GM18520 (cell line): ENCODE measurements around the gene U2AF2.

Experiments used
- ATAC-seq: cut with Tn5 transposase; IDR thresholded peaks from one replicate; pipeline ENCODE4 v1.9.1; 2021; ENCODE audit not compliant: unreplicated experiment

The U2AF2 gene

DNA sequence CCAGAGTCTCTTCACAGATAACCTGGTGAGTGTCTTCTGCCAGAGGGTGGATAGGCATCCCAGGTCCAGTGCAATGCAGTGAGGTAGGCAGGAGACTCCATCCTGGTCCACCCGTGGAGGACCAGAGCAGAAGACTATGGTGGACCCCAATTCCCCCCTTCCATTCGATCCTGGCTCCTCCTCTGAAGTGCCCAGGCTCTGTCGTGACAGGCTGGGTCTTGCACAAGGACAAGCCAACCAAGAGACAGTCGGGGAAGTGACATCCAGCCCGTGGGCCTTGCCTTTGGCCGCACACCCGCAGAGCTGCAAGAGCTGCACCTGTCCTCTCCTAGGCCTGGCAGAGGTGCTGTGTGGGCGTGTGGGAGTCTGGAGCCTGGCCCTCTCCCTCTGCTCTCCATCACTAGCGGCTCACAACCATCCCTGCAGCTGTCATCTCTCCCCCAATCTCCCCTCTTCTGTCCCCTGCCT lies 33.6 kb upstream of the U2AF2 start:
- no peak for ATAC-seq

- ATAC-seq, result no peak
Measured at GRCh38 chr19:55621673-55622231, 33.1 kb upstream of the U2AF2 start.

- no peak for ATAC-seq
Measured at GRCh38 chr19:55622242-55622969, 32.4 kb upstream of the U2AF2 start.

GRCh38 chr19:55623130-55623529 lies 31.7 kb upstream of the U2AF2 start:
- ATAC-seq, result no peak

DNA sequence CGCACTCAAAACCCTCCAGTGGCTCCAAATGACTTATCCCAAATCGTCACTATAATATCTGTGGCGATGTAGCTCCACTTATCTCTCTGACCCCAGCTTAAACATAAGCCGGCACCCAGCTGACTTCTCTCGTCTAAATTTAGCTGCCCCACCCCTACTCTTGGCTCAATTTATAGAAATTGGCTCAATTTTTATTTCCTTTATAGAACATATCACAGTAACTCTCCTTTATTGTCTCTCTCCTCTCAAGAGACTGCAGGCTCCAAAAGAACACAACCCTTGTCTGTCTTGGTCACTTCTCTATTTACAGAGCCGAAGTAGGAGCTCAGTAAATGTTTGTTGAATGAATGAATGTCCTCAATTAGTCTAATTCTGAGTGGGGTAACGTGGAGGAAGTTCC lies 31.3 kb upstream of the U2AF2 start:
- no peak for ATAC-seq

GRCh38 chr19:55624109-55625003 lies 30.5 kb upstream of the U2AF2 start, which contains the start of gene ZNF784:
TSS of gene ZNF784 (minus strand) at chr19:55624566. CDS start at chr19:55624561, 5 bp downstream.
- ATAC-seq, result no peak

DNA sequence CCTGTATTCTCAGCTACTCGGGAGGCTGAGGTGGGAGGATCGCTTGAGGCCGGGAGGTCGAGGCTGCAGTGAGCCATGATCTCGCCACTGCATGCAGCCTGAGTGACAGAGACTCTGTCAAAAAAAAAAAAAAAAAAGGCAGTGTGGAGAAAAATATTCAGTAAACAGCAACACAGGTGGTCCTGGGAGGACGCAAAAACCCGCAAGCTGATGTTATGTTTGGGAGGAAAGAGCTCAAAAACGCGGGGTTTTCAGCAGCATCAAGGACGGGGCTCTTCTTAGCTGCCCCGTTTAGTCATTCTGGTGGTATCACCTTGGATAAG lies 29.9 kb upstream of the U2AF2 start:
- no peak for ATAC-seq

DNA sequence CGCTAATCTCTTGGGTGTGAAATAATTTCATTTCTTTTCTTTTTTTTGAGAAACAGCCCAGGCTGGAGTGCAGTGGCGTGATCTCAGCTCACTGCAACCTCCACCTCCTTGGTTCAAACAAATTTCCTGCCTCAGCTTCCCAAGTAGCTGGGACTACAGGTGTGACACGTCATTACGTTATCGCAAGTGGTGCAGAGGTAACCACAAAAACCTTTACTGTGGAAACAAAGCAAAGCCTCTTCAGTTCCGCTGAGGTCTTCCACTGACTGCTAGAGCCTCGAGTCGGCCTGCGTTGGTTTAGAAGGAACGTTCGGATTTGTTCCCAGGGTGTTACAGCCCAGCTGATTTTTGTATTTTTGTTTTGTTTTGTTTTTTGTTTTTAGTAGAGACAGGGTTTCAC lies 28.5 kb upstream of the U2AF2 start:
- no peak for ATAC-seq

GRCh38 chr19:55632463-55632834 lies 22.4 kb upstream of the U2AF2 start:
- ATAC-seq, result no peak

DNA sequence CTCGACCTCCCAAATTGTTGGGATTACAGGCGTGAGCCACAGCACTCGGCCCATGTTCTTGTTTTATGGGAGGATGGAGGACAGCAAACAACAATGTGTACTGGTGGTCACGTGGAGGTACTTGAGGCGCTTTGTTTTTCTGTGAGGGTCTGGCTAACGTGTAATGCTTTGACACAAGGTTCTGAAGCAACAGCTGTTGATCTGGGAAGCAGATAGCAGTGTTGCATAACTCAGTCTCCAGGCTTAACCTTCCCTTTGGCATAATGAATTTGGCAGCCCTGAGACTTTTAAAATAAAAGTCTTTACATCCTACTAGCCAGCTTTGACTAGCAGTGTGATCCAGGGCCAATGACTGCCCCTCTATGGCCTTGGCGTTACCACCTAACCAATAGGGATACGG lies 21.0 kb upstream of the U2AF2 start:
- no peak for ATAC-seq

DNA sequence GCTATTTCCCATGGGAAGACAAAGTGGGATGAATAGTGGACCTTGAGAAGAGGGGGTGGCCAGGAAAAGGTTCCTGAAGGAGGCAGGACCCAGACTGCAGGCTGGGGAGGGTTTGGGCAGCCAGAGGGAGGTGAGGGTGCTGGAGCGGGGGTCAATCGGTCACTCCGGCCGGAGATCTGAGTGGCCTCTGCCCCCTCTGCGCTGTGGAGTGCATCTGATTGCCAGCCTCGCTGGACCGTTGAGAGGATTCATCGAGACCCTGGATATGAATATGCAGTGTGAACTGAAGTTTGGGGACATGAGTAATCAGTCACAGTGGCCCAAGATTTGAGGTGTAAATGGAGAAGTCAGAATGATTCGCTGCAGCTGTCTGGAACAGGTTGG lies 19.5 kb upstream of the U2AF2 start:
- ATAC-seq, result no peak

- ATAC-seq, result no peak
Measured at GRCh38 chr19:55635856-55636440, 18.9 kb upstream of the U2AF2 start.

- no peak for ATAC-seq
Measured at GRCh38 chr19:55636723-55637122, 18.1 kb upstream of the U2AF2 start.

DNA sequence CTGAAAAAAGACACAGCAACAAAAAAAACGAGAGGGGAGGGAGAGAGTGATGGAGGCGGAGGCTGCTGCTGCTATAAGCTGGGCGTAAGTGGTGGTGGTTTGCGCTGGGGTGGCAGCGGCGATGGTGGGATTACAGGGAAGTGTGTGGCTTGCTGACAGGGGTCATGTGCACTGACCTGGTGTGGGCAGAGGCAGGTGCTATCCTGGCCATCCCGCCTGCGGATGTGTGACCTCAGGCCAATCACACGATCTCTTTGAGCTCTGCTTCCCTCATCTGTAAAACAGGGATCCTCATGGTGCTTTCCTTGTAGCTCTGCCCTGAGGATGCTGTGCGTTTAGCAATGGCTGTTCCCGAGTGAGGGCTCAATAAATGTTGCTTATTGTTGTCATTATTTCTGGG lies 17.3 kb upstream of the U2AF2 start:
- no peak for ATAC-seq

DNA sequence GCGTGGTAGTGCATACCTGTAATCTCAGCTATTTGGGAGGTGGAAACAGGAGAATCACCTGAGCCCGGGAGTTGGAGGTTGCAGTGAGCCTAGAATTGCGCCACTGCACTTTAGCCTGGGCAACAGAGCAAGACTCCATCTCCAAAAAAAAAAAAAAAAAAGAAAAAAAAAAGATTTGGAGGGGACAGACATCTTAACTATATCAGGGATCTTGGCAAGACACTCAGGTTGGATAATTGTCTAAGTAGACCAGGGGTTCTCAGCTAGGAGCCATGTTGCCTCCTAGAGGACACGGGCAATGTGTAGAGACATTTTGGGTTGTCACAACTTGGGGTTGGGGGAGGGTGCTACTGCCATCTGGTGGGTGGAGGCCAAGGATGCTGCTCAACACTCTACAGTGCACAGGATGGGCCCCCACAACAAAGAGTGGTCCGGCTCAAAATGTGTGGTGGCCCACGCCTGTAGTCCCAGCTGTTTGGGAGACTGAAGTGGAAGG lies 15.9 kb upstream of the U2AF2 start:
- ATAC-seq, result no peak

- peak; percentile 24 for ATAC-seq
Measured at GRCh38 chr19:55640043-55640576, 14.7 kb upstream of the U2AF2 start.

- ATAC-seq, result no peak
Measured at GRCh38 chr19:55640577-55641425, 14.0 kb upstream of the U2AF2 start, which contains the start of gene ZNF580. TSS of gene ZNF580 (plus strand) at chr19:55641002. CDS start at chr19:55642509, 1,507 bp downstream.

GRCh38 chr19:55641426-55642152 lies 13.2 kb upstream of the U2AF2 start:
- no peak for ATAC-seq
